Lung (tissue), 12 donors: ENCODE data around the gene ICE1. TPM values are rescaled to one million over a fixed set of nuclear protein-coding genes. Genes with fewer than 3 reads are reported as not detected.

Source experiments
- ATAC-seq: fragments of 200-7000 bp; cut with Tn5 transposase; one replicate; pipeline ENCODE4 v1.9.1; 2020; ENCODE audit warnings: moderate number of reproducible peaks; ENCODE audit not compliant: insufficient read depth, low FRiP score
- DNase-seq, 3 donors: peaks; one replicate each; pipeline ENCODE4 v3.0.0-alpha.2; 2013 to 2017
- H3K27ac ChIP-seq, 2 donors: one replicate each; pipeline ENCODE4 v1.5.1; 2013; ENCODE audit warnings: mild to moderate bottlenecking in 2 of 2, moderate library complexity in 2 of 2, control low read depth in 1 of 2, inconsistent platforms in 1 of 2, low read depth in 1 of 2, low read length in 1 of 2
- H3K27me3 ChIP-seq, 3 donors: one replicate each; pipeline ENCODE4 v1.5.1; 2013; ENCODE audit warnings: low read length in 2 of 3; ENCODE audit not compliant: control insufficient read depth in 3 of 3, insufficient read depth in 3 of 3
- H3K36me3 ChIP-seq, 4 donors: one replicate each; pipeline ENCODE4 v1.5.1; 2013; ENCODE audit warnings: low read length in 4 of 4, mild to moderate bottlenecking in 1 of 4, moderate library complexity in 1 of 4; ENCODE audit not compliant: control insufficient read depth in 4 of 4, insufficient read depth in 4 of 4
- H3K4me1 ChIP-seq, 5 donors: one replicate each; pipeline ENCODE4 v1.5.1; 2013; ENCODE audit warnings: low read length in 5 of 5, mild to moderate bottlenecking in 2 of 5, moderate library complexity in 1 of 5; ENCODE audit not compliant: control insufficient read depth in 5 of 5, insufficient read depth in 5 of 5
- H3K4me3 ChIP-seq: one replicate; pipeline ENCODE4 v1.5.1; 2013; ENCODE audit warnings: mild to moderate bottlenecking, control low read depth, moderate library complexity
- H3K9ac ChIP-seq, 2 donors: one replicate each; pipeline ENCODE4 v1.5.1; 2013; ENCODE audit warnings: low read length in 2 of 2, control low read depth in 1 of 2; ENCODE audit not compliant: insufficient read depth in 1 of 2
- H3K9me3 ChIP-seq, 4 donors: one replicate each; pipeline ENCODE4 v1.5.1; 2013; ENCODE audit warnings: low read length in 3 of 4, mild to moderate bottlenecking in 1 of 4, moderate library complexity in 1 of 4; ENCODE audit not compliant: control insufficient read depth in 4 of 4, insufficient read depth in 3 of 4
- CTCF ChIP-seq: IDR thresholded peaks from 2 replicates; pipeline ENCODE4 v1.5.1; 2012; ENCODE audit warnings: mild to moderate bottlenecking; ENCODE audit errors: control extremely low read depth, extremely low read depth
- WGBS, 2 donors: extraction: QIAGEN DNeasy Blood & Tissue Kit; methylation state at CpG; one replicate each; pipeline ENCODE4 v1.1.7; 2013; 5-methylcytosine and 5-hydroxymethylcytosine counted together
- polyA plus RNA-seq, 2 donors: library from polyadenylated mRNA; stranded (reverse); fragments of 200-250 nt; gene quantifications; one replicate each; pipeline ENCODE4 v1.2.1, GENCODE V29; 2013
- total RNA-seq, 2 donors: library from RNA; depleted of rRNA in 1 of 2; stranded (reverse); fragments of >200 nt in 1 of 2; gene quantifications; one replicate each; pipeline ENCODE4 v1.2.1, GENCODE V29; 2014 to 2021
- donor health status: control.
- donor health status: control.
- donor health status: Bipolar disorder and iron deficiency.
- donor health status: healthy.
- donor health status: DM: yes; HTN: yes; CAD: no.

The ICE1 gene
- total and polyA plus RNA-seq, 4 donors, result 4.9 to 33.3 (median 14.8) TPM

DNA sequence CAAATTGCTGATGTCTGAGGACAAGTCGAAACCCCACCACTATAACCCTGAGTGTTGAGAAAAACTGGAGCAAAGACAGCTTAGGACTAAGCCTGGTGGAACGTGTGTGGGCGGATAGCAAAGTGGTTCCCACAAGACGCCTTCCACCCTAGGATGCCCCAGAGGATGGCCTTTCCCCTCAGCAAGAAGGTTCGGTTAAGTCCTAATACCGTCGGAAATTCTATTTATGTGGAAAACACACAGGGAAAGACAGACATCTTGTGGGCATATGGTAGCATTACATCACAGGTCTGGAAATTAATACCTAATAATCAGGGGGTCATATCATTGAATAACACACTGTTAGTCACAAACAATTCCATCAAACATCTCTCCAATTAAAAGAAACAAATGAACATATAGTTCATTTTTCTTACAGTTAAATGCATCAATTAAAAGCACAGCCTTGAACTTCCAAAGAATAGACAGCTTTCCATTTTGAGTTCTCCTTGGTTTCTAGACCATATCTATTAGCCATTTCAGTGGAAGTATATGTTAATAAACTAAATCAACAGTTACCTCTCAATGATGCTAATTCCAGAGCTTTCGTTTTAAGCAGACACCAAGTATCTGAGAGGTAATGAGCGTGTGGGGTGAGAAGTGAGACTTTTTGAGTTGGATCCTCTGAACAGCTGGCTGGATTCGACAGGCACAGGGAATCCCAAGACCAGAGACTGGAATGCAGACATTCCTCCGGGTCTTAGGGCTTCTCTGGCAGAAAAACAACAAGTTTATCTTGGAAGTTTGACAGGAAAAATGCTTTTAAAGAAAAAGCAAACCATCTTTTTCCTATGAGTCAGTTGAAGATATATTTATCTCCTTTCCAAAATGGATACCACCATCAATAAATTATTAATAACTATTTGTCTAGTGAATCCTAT is 2.9 kb upstream of the ICE1 start:
- H3K9ac ChIP-seq, result no peak overlapping the region
- no peak overlapping the region for H3K4me3 ChIP-seq
- 35 to 52% methylated on average over 11 of the region's 11 CpGs for WGBS, 2 donors
- peak; percentile 57 for TF ChIP-seq CTCF
- DNase-seq, result peak in 2 of 3 donors; percentile 58 to 64
- H3K9me3 ChIP-seq, result peaks cover 0 to 2% (median 0%) of the 10 kb centered on the region in 4 donors
- ATAC-seq, result no peak
- no peaks in the 10 kb centered on the region for H3K36me3 ChIP-seq
- H3K27me3 ChIP-seq, result no peaks in the 10 kb centered on the region
- no peak overlapping the region for H3K27ac ChIP-seq
- H3K4me1 ChIP-seq, result peaks cover 6 to 23% (median 13%) of the 10 kb centered on the region in 5 donors

GRCh38 chr5:5420251-5420650 is 2.2 kb upstream of the ICE1 start:
- Histone ChIP-seq H3K27me3 (no peaks in the 10 kb centered on the region), H3K27ac (no peak overlapping the region), H3K4me1 (peaks cover 9 to 27% (median 18%) of the 10 kb centered on the region in 5 donors), H3K4me3 (no peak overlapping the region), H3K9me3 (peaks cover 0 to 2% (median 0%) of the 10 kb centered on the region in 4 donors), H3K36me3 (no peaks in the 10 kb centered on the region), H3K9ac (no peak overlapping the region)
- WGBS, 2 donors, result 79 to 88% methylated on average over 3 of the region's 3 CpGs
- no peak for TF ChIP-seq CTCF
- ATAC-seq, result no peak
- DNase-seq, result no peak

DNA sequence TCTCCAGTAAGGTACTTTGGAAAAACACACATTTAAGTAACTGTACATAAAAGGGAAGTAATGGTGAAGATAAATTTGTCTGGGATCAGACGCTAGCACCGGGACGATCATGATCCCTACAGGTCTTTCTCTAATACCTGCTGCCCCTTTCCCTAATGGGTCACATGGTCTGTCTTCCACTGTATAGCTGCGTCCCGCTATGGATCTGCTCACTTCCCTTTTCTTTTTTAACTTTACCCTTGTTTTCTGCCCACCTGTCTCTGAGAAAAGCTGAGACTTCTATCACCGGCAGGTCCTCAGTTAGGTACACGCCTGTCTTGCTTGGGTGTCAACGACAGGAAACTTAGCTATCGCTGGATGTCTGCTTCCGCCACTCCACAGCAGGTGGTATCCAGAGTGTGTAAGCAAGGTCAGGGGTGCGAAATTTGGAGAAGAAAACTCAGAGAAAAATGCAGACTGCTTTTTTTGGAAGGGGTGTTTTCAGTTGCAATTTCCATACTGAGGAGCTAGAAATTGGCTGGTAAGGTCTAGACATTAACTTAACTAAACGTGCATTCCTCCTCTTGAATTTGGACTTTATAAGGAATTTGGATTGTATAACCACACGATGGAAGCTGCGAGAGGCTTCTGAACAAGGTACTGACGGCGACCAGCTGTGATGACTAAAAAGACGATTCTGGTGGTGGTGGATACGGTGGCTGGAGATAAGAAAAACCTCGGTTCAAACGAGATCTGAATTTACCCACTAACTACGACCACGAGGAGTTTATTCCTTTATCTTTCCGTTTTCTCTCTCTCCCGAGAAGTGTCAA is 1.1 kb upstream of the ICE1 start:
- no peak for ATAC-seq
- 3 to 6% methylated on average over 24 of the region's 24 CpGs for WGBS, 2 donors
- H3K4me1 ChIP-seq, result peaks cover 9 to 27% (median 19%) of the 10 kb centered on the region in 5 donors

More for the DNA sequence above, 1.1 kb upstream of the ICE1 start:
- peak overlapping the region; percentile 57 for H3K4me3 ChIP-seq
- H3K9me3 ChIP-seq, result peaks cover 0 to under 1% (median 0%) of the 10 kb centered on the region in 4 donors
- H3K9ac ChIP-seq, result peak overlapping the region; percentile 47 to 94
- H3K36me3 ChIP-seq, result no peaks in the 10 kb centered on the region
- H3K27ac ChIP-seq, result peak overlapping the region; percentile 93 to 95
- H3K27me3 ChIP-seq, result no peaks in the 10 kb centered on the region
- TF ChIP-seq CTCF, result no peak
- peak in 2 of 3 donors; percentile 1 to 19 for DNase-seq
